COLO829 (cell line): ENCODE measurements around the gene NRARP.

ENCODE experiments used
- DNase-seq: peaks from one replicate; pipeline ENCODE4 v3.0.0; 2012; ENCODE audit warnings: low spot score

NRARP gene

GRCh38 chr9:137310189-137311052, 8.3 kb upstream of the NRARP start:
- no peak for DNase-seq

- no peak for DNase-seq
Measured at GRCh38 chr9:137309368-137310188, 7.5 kb upstream of the NRARP start.

GRCh38 chr9:137308057-137308619, 6.1 kb upstream of the NRARP start:
- DNase-seq = no peak

GRCh38 chr9:137307255-137308056, 5.4 kb upstream of the NRARP start:
- no peak for DNase-seq

GRCh38 chr9:137306850-137307254, 4.8 kb upstream of the NRARP start:
- no peak for DNase-seq

GRCh38 chr9:137306066-137306849, 4.2 kb upstream of the NRARP start:
- DNase-seq = no peak

GRCh38 chr9:137305798-137306065, 3.7 kb upstream of the NRARP start:
- DNase-seq = no peak

GRCh38 chr9:137305060-137305797, 3.2 kb upstream of the NRARP start:
- no peak for DNase-seq

GRCh38 chr9:137304383-137305059, 2.5 kb upstream of the NRARP start:
- DNase-seq = no peak

GRCh38 chr9:137303893-137304382, 1.9 kb upstream of the NRARP start:
- DNase-seq = no peak

- DNase-seq = no peak
Measured at GRCh38 chr9:137303151-137303892, 1.3 kb upstream of the NRARP start.

- DNase-seq = no peak
Measured at GRCh38 chr9:137302449-137303150, 529 bp upstream of the NRARP start.

GRCh38 chr9:137301081-137301947, 757 bp downstream of the NRARP start:
- DNase-seq = no peak

GRCh38 chr9:137300567-137301080, 1.4 kb downstream of the NRARP start:
- no peak for DNase-seq

GRCh38 chr9:137299938-137300337, 2.1 kb downstream of the NRARP start:
- no peak for DNase-seq

- no peak for DNase-seq
Measured at GRCh38 chr9:137299203-137299565, 2.9 kb downstream of the NRARP start.

- DNase-seq = no peak
Measured at GRCh38 chr9:137298401-137299202, 3.5 kb downstream of the NRARP start.
